Activated naive CD4-positive, alpha-beta T cell treated with anti-CD3 and anti-CD28 coated beads for 36 hours (primary cell): ENCODE results near the gene DENND6B. TPM values are rescaled to one million over a fixed set of nuclear protein-coding genes. Genes with fewer than 3 reads are reported as not detected.

ENCODE experiments used
- CTCF ChIA-PET: fragments of 350-600 bp; sonication (Branson Sonifier 250); formaldehyde crosslinking; loops from one replicate; lab custom pipeline; 2021; ENCODE audit warnings: antibody characterized with exemption; lab: Charles Lee
- DNase-seq: peaks from one replicate; pipeline ENCODE4 v3.0.0-alpha.2; 2020
- H3K27ac Mint-ChIP-seq: one replicate; pipeline ENCODE4 v1.8.0; 2021; ENCODE audit warnings: mild to moderate bottlenecking, mixed read lengths
- H3K27me3 Mint-ChIP-seq: one replicate; pipeline ENCODE4 v1.8.0; 2021; ENCODE audit warnings: low read depth, mixed read lengths
- H3K36me3 Mint-ChIP-seq: one replicate; pipeline ENCODE4 v1.8.0; 2021; ENCODE audit warnings: low read depth, mixed read lengths
- H3K4me1 Mint-ChIP-seq: one replicate; pipeline ENCODE4 v1.8.0; 2021; ENCODE audit warnings: low read depth, mixed read lengths
- H3K4me3 Mint-ChIP-seq: one replicate; pipeline ENCODE4 v1.8.0; 2021; ENCODE audit warnings: mild to moderate bottlenecking, moderate library complexity, mixed read lengths
- H3K9me3 Mint-ChIP-seq: one replicate; pipeline ENCODE4 v1.8.0; 2021; ENCODE audit warnings: mixed read lengths
- intact Hi-C: fragments of 100-400 bp; cut with micrococcal nuclease; formaldehyde crosslinking; loops from one replicate; pipeline ENCODE4 v1.15.1; 2023
- total RNA-seq, 2 experiments: library from RNA; stranded (reverse); gene quantifications; one replicate each; pipeline ENCODE4 v1.2.3, GENCODE V29; 2021

The DENND6B gene
- total RNA-seq, 2 experiments from 2014 or later: 1.8 to 2.1 TPM

DNA sequence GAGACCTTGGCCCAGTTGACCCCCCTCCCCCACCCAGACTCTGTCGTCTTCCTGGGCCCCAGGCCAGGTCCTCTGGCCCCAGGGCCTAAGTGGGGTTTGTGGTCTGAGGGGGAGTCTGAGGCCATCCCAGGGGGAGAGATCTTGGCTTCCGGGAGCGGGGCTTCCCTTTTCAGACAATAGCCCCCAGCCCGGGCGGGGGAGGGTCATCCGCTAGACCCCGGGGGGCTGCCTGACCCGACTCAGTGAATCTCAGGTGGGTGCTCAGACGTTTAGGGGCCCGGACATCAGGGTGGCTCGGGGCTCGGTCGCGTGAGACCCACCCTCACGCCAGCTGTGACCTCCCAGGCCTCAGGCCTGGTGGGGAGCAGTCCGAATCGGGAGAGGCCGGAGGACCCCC is 57.2 kb downstream of the DENND6B start:
- intact Hi-C loops: no loop called here
- no peak for DNase-seq
- Mint-ChIP-seq H3K27ac (no peak overlapping the region), H3K27me3 (no peaks in the 10 kb centered on the region), H3K36me3 (no peaks in the 10 kb centered on the region), H3K4me3 (peak overlapping the region; percentile 63), H3K9me3 (no peaks in the 10 kb centered on the region), H3K4me1 (peaks cover 13% of the 10 kb centered on the region)
- CTCF ChIA-PET: no interaction called here

GRCh38 chr22:50268655-50269113 is 58.1 kb downstream of the DENND6B start:
- Mint-ChIP-seq H3K9me3 (no peaks in the 10 kb centered on the region), H3K36me3 (no peaks in the 10 kb centered on the region), H3K4me3 (peak overlapping the region; percentile 34), H3K4me1 (peaks cover 13% of the 10 kb centered on the region), H3K27me3 (no peaks in the 10 kb centered on the region), H3K27ac (no peak overlapping the region)
- intact Hi-C loops: no loop called here
- CTCF ChIA-PET: no interaction called here
- DNase-seq: no peak

GRCh38 chr22:50267591-50268390 is 59.0 kb downstream of the DENND6B start:
- peaks cover 13% of the 10 kb centered on the region for H3K4me1 Mint-ChIP-seq
- intact Hi-C loops: no loop called here
- H3K27me3 Mint-ChIP-seq: peaks cover 2% of the 10 kb centered on the region
- CTCF ChIA-PET: interaction anchor here (1.1 to 1.2 kb wide), 2 partner anchors 8 to 9 kb away, joined by 3 to 4 read pairs; no protein-coding TSS in a partner anchor
- no peak overlapping the region for H3K4me3 Mint-ChIP-seq
- H3K9me3 Mint-ChIP-seq: no peaks in the 10 kb centered on the region
- DNase-seq: peak; percentile 48
- no peaks in the 10 kb centered on the region for H3K36me3 Mint-ChIP-seq
- H3K27ac Mint-ChIP-seq: no peak overlapping the region

DNA sequence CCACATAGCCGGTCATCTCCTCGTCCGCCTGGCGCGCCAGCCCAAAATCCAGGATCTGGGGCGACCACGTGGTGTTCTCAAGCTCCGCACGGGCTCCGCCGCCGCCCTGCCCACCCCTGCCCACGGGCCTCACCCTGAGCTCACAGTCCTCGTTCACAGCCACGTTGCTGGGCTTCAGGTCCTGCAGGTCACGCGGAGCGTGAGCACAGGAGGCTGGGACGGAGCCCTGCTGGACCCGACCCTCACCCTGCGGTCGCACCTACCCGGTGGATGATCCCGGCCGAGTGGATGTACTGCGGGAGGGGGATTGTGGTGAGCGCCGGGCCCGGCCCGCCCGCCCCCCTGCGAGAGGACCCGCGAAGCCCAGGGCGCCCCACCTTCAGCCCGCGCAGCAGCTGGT is 59.8 kb downstream of the DENND6B start:
- no peaks in the 10 kb centered on the region for H3K36me3 Mint-ChIP-seq
- peaks cover 18% of the 10 kb centered on the region for H3K4me1 Mint-ChIP-seq
- no peak overlapping the region for H3K27ac Mint-ChIP-seq
- intact Hi-C loops: no loop called here
- no peak overlapping the region for H3K4me3 Mint-ChIP-seq
- CTCF ChIA-PET: interaction anchor here (1.1 to 1.2 kb wide), 2 partner anchors 9 to 10 kb away, joined by 3 to 4 read pairs; no protein-coding TSS in a partner anchor
- H3K9me3 Mint-ChIP-seq: no peaks in the 10 kb centered on the region
- H3K27me3 Mint-ChIP-seq: peaks cover 10% of the 10 kb centered on the region
- no peak for DNase-seq

DNA sequence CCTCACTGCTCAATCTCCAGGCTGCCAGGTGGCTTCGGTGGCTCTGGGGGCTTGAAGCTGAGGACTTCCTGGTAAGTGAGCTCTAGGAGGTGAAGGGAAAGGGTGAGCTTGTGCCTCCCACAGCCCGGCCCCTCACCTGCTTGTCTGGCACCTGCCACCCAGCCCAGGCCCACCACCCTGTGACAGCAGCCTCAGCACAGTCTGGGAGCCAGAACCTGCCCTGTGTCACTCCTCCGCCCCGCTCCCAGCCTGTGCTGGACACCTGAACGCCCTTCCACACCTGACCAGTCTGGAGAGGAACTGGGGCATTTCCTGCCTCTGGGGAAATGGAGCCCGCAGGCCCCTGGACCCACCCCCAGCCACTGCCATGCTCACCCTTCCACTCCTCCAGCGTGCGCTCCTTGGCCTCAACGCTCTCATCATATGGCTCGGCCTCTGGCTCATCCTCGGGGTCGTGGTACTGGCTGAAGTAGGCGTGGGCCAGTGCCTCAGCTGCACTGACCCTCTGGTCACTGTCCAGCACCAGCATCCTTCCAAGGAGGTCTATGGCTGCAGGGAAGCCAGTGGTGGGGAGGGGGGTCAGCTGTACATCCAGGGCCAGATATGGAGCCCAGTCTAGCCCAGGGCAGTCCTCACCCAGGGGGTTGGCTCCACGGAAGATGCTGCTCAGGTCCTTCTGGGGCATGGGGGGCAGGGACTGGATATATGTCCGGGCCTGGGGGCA is 61.7 kb downstream of the DENND6B start:
- CTCF ChIA-PET: interaction anchor here (1.1 kb wide), 1 partner anchor 12 kb away, joined by 4 read pairs; no protein-coding TSS in a partner anchor
- H3K27ac Mint-ChIP-seq: no peak overlapping the region
- DNase-seq: no peak
- peaks cover 17% of the 10 kb centered on the region for H3K4me1 Mint-ChIP-seq
- intact Hi-C loops: no loop called here
- no peak overlapping the region for H3K4me3 Mint-ChIP-seq
- no peaks in the 10 kb centered on the region for H3K9me3 Mint-ChIP-seq
- peaks cover 16% of the 10 kb centered on the region for H3K27me3 Mint-ChIP-seq
- no peaks in the 10 kb centered on the region for H3K36me3 Mint-ChIP-seq

DNA sequence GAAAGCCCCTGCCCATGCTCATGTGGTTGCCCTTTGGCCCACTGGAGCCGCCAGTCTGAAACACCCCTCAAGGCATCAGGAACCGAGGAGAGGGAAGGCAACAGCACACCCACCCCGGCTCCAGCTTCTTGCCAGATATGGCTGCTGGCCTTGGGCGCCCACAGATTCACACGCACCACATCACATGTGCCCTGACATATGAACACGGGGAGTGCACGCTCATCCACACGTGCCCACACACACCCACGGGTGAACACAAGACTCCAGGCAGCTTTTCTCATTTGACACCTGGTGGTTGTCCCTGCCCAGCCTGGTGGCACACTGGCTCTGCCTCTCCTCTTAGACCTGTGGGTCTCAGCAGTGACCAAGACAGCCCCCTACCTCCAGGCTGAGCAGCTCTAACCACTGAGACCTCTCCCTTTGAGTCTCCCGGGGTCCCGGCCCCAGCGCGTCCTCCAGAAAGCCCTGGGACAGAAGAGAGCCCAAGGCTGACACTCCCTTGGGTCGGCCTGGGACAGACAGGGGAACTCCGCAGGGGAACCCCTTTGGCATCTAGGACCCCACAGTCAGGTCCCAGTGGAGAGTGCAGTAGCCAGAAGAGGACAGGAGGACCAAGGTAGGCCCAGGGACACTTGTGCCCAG is 62.6 kb downstream of the DENND6B start:
- no peaks in the 10 kb centered on the region for H3K36me3 Mint-ChIP-seq
- CTCF ChIA-PET: interaction anchor here (1.1 kb wide), 1 partner anchor 11 kb away, joined by 4 read pairs; no protein-coding TSS in a partner anchor
- H3K4me1 Mint-ChIP-seq: peaks cover 13% of the 10 kb centered on the region
- no peak for DNase-seq
- no peak overlapping the region for H3K27ac Mint-ChIP-seq
- peaks cover 19% of the 10 kb centered on the region for H3K27me3 Mint-ChIP-seq
- intact Hi-C loops: no loop called here
- no peak overlapping the region for H3K4me3 Mint-ChIP-seq
- no peaks in the 10 kb centered on the region for H3K9me3 Mint-ChIP-seq

DNA sequence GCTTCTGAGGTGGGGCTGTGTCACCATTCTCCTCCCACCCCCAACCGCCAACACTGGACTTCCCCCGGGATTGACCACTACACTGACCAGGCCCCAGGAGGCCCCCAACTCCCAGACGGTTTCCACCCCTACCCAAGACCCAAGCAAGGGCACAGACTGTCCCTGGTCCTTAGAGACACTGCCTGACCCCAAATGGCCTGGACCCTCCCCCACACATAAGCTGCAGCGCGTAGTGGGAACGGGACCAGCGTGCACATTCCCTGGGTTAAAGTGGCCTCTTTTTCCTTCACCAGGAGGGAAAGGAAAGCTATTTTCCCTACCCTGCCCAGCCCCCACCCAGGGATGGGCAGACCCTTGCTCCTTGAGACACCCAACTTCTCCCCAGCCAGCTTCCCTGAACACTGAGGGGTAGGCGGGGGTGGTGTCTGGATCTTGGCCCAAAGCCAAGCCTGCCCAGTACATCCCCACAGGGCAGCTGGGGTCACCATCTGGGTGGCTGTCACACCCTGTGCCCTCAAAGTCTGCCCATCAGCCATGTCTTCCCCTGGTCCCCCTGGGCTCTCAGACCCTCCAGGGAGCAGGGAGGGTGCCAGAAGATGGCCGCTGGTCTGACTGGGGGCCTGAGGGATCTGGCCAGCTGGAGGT is 63.7 kb downstream of the DENND6B start:
- intact Hi-C loops: no loop called here
- no peaks in the 10 kb centered on the region for H3K9me3 Mint-ChIP-seq
- H3K27me3 Mint-ChIP-seq: peaks cover 26% of the 10 kb centered on the region
- no peak overlapping the region for H3K27ac Mint-ChIP-seq
- no peak for DNase-seq
- CTCF ChIA-PET: interaction anchor here (1.4 to 1.6 kb wide), 2 partner anchors 10 to 21 kb away, joined by 3 to 8 read pairs; no protein-coding TSS in a partner anchor
- H3K36me3 Mint-ChIP-seq: no peaks in the 10 kb centered on the region
- H3K4me3 Mint-ChIP-seq: no peak overlapping the region
- peaks cover 7% of the 10 kb centered on the region for H3K4me1 Mint-ChIP-seq

- no peak overlapping the region for H3K27ac Mint-ChIP-seq
- no peaks in the 10 kb centered on the region for H3K36me3 Mint-ChIP-seq
Observed at GRCh38 chr22:50262460-50262911, 64.3 kb downstream of the DENND6B start.

GRCh38 chr22:50261615-50262459 is 65.0 kb downstream of the DENND6B start, which contains the start of gene MAPK12:
TSS of gene MAPK12 (minus strand) at chr22:50261683. CDS start at chr22:50261509, 174 bp downstream.
- no peak within 1 kb of the TSS for H3K27ac Mint-ChIP-seq
- no peaks in the 10 kb centered on the region for H3K36me3 Mint-ChIP-seq
- intact Hi-C loops: no loop called here
- no peak for DNase-seq
- H3K4me1 Mint-ChIP-seq: peaks cover 6% of the 10 kb centered on the region
- peaks cover 26% of the 10 kb centered on the region for H3K27me3 Mint-ChIP-seq
- H3K4me3 Mint-ChIP-seq: peak within 1 kb of the TSS; percentile 62
- no peaks in the 10 kb centered on the region for H3K9me3 Mint-ChIP-seq
- CTCF ChIA-PET: interaction anchor here (0.5 to 1.9 kb wide), 5 partner anchors 9 to 87 kb away, joined by 3 to 9 read pairs (median 4); partner anchors contain the start of gene HDAC10

More at GRCh38 chr22:50262460-50262911, 64.3 kb downstream of the DENND6B start:
- Mint-ChIP-seq H3K4me1 (peaks cover 6% of the 10 kb centered on the region), H3K4me3 (peak overlapping the region; percentile 62), H3K9me3 (no peaks in the 10 kb centered on the region), H3K27me3 (peaks cover 26% of the 10 kb centered on the region)
- CTCF ChIA-PET: interaction anchor here (0.5 to 1.9 kb wide), 4 partner anchors 10 to 86 kb away, joined by 3 to 9 read pairs (median 6); partner anchors contain the start of gene HDAC10
- intact Hi-C loops: no loop called here
- peak; percentile 36 for DNase-seq

DNA sequence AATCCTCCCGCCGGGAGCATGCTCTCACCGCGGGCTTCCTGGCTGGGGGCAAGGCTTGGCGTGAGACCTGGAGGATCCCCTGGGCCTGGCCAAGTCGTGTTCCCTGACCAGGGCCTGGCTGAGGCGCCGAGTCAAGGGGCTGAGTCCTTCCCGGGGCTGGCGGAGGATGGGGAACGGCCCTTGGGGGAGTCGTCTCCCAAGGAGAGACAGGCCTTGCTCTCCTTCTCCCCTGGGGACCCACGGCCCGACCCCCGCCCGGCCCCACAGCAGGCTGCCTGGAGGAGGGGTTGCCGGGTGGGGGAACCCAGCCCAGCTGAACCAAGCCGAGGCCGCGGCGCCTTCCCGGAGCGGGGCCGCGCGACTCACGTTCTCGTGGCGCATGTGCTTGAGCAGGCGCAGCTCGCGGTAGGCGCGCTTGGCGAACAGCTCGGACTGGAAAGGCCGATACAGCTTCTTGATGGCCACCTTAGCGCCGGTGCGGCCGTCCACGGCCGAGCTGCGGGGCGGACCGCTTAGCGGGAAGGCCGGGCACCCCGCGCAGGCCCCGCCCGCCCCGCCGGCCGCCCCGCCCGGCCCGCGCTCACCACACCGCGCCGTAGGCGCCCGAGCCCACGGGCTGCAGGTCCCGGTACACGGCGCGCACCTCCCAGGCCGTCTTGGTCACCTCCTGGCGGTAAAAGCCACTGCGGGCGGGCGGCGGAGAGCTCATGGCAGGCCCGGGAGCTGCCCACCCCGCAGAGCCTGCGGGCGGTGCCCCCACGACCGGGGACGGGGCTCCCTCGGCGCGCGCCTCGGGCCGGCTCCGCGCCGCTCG is 65.8 kb downstream of the DENND6B start:
- DNase-seq: no peak
- CTCF ChIA-PET: interaction anchor here (1.1 to 1.9 kb wide), 2 partner anchors 9 to 10 kb away, joined by 4 to 9 read pairs; partner anchors contain the start of gene HDAC10
- Mint-ChIP-seq H3K9me3 (no peaks in the 10 kb centered on the region), H3K36me3 (no peaks in the 10 kb centered on the region), H3K4me1 (peaks cover 6% of the 10 kb centered on the region), H3K27me3 (peaks cover 26% of the 10 kb centered on the region), H3K4me3 (peak overlapping the region; percentile 50), H3K27ac (no peak overlapping the region)
- intact Hi-C loops: no loop called here
